ENCODE results near the gene DRD2.
A peak's percentile ranks its signal among the peaks of the same experiment; 100 is the strongest.

DRD2 gene

GRCh38 chr11:113484223-113484622 lies 9.0 kb upstream of the DRD2 start:
- no peak for DNase-seq (ENCODE audit: low read depth)

- no peak for DNase-seq (ENCODE audit: low read depth)
Measured at GRCh38 chr11:113481672-113482071, 6.5 kb upstream of the DRD2 start.

- DNase-seq (ENCODE audit: low read depth): no peak
Measured at GRCh38 chr11:113481226-113481625, 6.0 kb upstream of the DRD2 start.

- DNase-seq (ENCODE audit: low read depth): no peak
Measured at GRCh38 chr11:113477321-113477720, 2.1 kb upstream of the DRD2 start.

GRCh38 chr11:113476553-113476952 lies 1.4 kb upstream of the DRD2 start:
- DNase-seq (ENCODE audit: low read depth): no peak

- DNase-seq (ENCODE audit: low read depth): peak; percentile 10
Measured at GRCh38 chr11:113474362-113475159, 637 bp downstream of the DRD2 start.

- DNase-seq (ENCODE audit: low read depth): no peak
Measured at GRCh38 chr11:113473983-113474361, 1.2 kb downstream of the DRD2 start.

- no peak for DNase-seq (ENCODE audit: low read depth)
Measured at GRCh38 chr11:113472471-113472870, 2.7 kb downstream of the DRD2 start.

- DNase-seq (ENCODE audit: low read depth): no peak
Measured at GRCh38 chr11:113470233-113470632, 5.0 kb downstream of the DRD2 start.

- DNase-seq (ENCODE audit: low read depth): no peak
Measured at GRCh38 chr11:113468726-113469345, 6.4 kb downstream of the DRD2 start.

- DNase-seq (ENCODE audit: low read depth): no peak
Measured at GRCh38 chr11:113467545-113467944, 7.7 kb downstream of the DRD2 start.

GRCh38 chr11:113465786-113466185 lies 9.4 kb downstream of the DRD2 start:
- DNase-seq (ENCODE audit: low read depth): no peak

- no peak for DNase-seq (ENCODE audit: low read depth)
Measured at GRCh38 chr11:113464416-113464815, 10.8 kb downstream of the DRD2 start.

- no peak for DNase-seq (ENCODE audit: low read depth)
Measured at GRCh38 chr11:113462830-113463229, 12.4 kb downstream of the DRD2 start.

GRCh38 chr11:113461639-113462038 lies 13.6 kb downstream of the DRD2 start:
- DNase-seq (ENCODE audit: low read depth): no peak

- DNase-seq (ENCODE audit: low read depth): no peak
Measured at GRCh38 chr11:113460469-113460868, 14.7 kb downstream of the DRD2 start.

GRCh38 chr11:113458189-113458588 lies 17.0 kb downstream of the DRD2 start:
- no peak for DNase-seq (ENCODE audit: low read depth)

- DNase-seq (ENCODE audit: low read depth): no peak
Measured at GRCh38 chr11:113457784-113458183, 17.4 kb downstream of the DRD2 start.

- no peak for DNase-seq (ENCODE audit: low read depth)
Measured at GRCh38 chr11:113454455-113454854, 20.7 kb downstream of the DRD2 start.

GRCh38 chr11:113449743-113450142 lies 25.5 kb downstream of the DRD2 start:
- no peak for DNase-seq (ENCODE audit: low read depth)

GRCh38 chr11:113448316-113448677 lies 26.9 kb downstream of the DRD2 start:
- no peak for DNase-seq (ENCODE audit: low read depth)

GRCh38 chr11:113447621-113448315 lies 27.4 kb downstream of the DRD2 start:
- no peak for DNase-seq (ENCODE audit: low read depth)

- DNase-seq (ENCODE audit: low read depth): no peak
Measured at GRCh38 chr11:113446938-113447337, 28.3 kb downstream of the DRD2 start.
